HG03520 (cell line): ENCODE measurements around the gene PLEKHG2.

Experiments
- ATAC-seq: cut with Tn5 transposase; IDR thresholded peaks from one replicate; pipeline ENCODE4 v1.9.1; 2021; ENCODE audit warnings: mild to moderate bottlenecking, moderate library complexity; ENCODE audit not compliant: unreplicated experiment

The PLEKHG2 gene

DNA sequence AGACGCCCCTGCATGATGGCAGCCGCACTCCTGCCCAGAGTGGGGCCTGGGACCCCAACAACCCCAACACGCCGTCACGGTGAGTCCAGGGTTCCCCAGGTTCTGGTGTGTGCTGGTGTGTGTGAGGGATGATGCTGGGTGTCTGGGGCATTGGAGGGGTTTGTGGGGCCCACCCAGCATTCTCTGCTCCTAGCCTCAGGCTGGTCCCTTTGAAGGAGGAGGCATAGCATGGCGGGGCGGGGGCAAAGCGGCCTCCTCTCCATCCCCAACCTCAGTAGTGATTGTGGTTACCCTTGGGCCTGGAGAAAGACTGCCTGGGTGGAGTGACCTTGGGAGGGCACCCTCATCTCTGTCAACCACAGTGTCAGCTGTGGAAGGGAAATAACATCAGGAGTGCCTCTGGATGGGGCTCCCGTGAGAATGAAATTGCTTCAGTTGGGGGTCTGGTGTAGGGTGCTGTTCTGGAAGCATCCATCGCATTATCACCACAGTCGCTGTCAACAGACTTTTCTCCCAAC lies 61.0 kb downstream of the PLEKHG2 start:
- no peak for ATAC-seq

DNA sequence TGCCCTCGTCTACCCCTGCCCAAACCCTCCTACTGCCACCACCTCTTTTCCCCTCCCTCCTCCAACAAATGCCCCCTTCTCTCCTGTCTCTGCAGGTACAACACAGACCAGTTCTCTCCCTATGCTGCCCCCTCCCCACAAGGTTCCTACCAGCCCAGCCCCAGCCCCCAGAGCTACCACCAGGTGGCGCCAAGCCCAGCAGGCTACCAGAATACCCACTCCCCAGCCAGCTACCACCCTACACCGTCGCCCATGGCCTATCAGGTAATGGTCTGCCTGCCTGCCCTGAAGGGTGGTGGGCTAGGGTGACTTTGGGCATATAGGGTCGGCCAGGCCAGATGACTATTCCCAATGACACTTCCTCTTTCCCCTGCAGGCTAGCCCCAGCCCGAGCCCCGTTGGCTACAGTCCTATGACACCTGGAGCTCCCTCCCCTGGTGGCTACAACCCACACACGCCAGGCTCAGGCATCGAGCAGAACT lies 61.7 kb downstream of the PLEKHG2 start:
- ATAC-seq = no peak

DNA sequence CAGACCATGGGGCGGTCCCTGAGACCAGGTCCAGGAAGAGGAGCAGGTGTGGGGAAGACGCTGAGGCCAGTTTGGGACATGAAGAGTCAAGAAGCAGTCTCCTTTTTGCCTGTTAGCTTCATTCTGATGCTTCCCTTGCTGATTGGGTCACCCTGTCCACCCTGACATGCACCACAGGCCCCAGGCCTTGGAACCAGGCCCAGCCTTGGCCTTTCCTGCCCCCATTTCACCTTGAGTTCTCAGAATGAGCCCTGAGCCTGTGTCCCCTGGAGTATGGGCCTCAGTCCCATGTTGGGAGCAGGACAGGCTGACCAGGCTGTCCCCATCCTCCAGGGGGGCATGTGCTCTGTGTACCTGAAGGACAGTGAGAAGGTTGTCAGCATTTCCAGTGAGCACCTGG lies 63.3 kb downstream of the PLEKHG2 start:
- no peak for ATAC-seq
